Measurements from ENCODE around the gene PDS5B. TPM values are rescaled to one million over a fixed set of nuclear protein-coding genes. Genes with fewer than 3 reads are reported as not detected.

The PDS5B gene
- total RNA-seq, 1 experiment from 2014 or later = 44.3 TPM

DNA sequence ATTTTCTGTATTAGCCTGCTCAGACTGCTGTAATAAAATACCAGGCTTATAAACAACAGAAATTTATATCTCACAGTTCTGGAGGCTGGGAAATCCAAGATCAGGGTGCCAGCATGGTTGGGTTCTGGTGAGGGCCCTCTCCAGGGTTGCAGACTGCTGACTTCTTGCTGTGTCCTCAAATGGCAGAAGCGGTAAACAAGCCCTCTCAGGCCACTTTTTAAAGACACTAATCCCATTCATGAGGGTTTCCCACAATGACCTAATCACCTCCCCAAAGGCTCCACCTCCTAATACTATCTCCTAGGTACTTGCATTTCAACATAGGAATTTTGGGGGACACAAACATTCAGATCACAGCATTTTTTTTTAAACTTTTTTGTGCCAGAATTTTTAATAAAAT is 159.3 kb downstream of the PDS5B start (continued):
- TF ChIP-seq TCF7 (CRISPR knock-in tag; IDR thresholded peaks at IDR 0.05; ENCODE audit: low read depth) (no peak), ESRRA (CRISPR knock-in tag; IDR thresholded peaks at IDR 0.05; ENCODE audit: borderline replicate concordance) (no peak), JAZF1 (CRISPR knock-in tag; IDR thresholded peaks at IDR 0.05) (no peak), SP1 (CRISPR knock-in tag; conservative IDR thresholded peaks at IDR 0.05) (no peak)
- TF ChIP-seq, protein P1, sequence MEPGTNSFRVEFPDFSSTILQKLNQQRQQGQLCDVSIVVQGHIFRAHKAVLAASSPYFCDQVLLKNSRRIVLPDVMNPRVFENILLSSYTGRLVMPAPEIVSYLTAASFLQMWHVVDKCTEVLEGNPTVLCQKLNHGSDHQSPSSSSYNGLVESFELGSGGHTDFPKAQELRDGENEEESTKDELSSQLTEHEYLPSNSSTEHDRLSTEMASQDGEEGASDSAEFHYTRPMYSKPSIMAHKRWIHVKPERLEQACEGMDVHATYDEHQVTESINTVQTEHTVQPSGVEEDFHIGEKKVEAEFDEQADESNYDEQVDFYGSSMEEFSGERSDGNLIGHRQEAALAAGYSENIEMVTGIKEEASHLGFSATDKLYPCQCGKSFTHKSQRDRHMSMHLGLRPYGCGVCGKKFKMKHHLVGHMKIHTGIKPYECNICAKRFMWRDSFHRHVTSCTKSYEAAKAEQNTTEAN (CRISPR knock-in tag; IDR thresholded peaks at IDR 0.05) = no peak

DNA sequence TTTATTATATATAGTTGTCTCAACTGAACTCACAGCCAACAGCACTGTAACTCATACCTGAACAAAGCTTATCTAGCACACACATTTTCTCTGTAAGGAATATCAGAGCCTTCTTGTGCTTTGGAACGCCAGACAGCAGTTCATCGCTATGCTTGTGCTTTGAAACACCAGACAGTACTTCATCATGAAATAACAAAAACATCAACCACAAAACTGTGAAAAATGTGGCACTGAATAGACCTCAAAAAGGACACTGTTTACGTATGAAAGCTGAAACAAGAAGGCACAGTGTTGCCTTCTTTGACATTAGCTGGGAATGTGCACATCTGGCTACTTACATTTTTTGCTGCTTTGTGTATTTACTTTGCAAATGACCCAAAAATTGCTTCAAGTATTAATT is 160.2 kb downstream of the PDS5B start:
- Mint-ChIP-seq H3K27me3 (ENCODE audit: low read depth) (no peaks in the 10 kb centered on the region), H3K4me1 (no peaks in the 10 kb centered on the region), H3K4me3 (no peak overlapping the region), H3K9me3 (no peaks in the 10 kb centered on the region), H3K36me3 (peaks cover 10% of the 10 kb centered on the region; the same call in 1 of the 2 replicates), H3K27ac (no peak overlapping the region)
- ChIA-PET POLR2A (no interaction called here), CTCF (no interaction called here)
- ATAC-seq (no peak), DNase-seq (ENCODE audit: low spot score) (no peak)
- TF ChIP-seq FOXK1 (CRISPR knock-in tag; IDR thresholded peaks at IDR 0.05) (no peak), RELA (CRISPR knock-in tag; IDR thresholded peaks at IDR 0.05; ENCODE audit: borderline replicate concordance) (no peak)
- TF ChIP-seq, protein P2, sequence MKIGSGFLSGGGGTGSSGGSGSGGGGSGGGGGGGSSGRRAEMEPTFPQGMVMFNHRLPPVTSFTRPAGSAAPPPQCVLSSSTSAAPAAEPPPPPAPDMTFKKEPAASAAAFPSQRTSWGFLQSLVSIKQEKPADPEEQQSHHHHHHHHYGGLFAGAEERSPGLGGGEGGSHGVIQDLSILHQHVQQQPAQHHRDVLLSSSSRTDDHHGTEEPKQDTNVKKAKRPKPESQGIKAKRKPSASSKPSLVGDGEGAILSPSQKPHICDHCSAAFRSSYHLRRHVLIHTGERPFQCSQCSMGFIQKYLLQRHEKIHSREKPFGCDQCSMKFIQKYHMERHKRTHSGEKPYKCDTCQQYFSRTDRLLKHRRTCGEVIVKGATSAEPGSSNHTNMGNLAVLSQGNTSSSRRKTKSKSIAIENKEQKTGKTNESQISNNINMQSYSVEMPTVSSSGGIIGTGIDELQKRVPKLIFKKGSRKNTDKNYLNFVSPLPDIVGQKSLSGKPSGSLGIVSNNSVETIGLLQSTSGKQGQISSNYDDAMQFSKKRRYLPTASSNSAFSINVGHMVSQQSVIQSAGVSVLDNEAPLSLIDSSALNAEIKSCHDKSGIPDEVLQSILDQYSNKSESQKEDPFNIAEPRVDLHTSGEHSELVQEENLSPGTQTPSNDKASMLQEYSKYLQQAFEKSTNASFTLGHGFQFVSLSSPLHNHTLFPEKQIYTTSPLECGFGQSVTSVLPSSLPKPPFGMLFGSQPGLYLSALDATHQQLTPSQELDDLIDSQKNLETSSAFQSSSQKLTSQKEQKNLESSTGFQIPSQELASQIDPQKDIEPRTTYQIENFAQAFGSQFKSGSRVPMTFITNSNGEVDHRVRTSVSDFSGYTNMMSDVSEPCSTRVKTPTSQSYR (CRISPR knock-in tag; IDR thresholded peaks at IDR 0.05) = no peak

DNA sequence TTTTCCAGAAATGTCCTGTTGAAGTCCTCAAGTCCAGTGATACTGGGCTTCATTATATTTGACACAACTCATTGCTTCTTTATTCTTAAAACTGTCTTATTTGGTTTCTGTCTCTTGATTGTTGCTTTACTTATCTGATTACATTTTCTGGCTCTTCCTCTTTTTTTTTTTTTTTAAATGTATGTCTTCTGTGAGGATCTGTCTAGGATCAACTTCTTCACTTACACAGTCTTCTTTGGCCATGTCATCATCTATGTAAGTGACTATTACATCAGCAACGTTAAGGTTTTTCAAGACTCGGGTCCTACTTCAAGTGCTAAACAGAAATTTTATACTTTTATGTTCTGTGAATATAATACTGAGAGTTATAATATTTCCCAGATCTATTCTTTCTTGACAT is 162.1 kb downstream of the PDS5B start:
- Mint-ChIP-seq H3K27me3 (ENCODE audit: low read depth) (no peaks in the 10 kb centered on the region), H3K9me3 (no peaks in the 10 kb centered on the region), H3K4me3 (no peak overlapping the region), H3K4me1 (no peaks in the 10 kb centered on the region), H3K27ac (no peak overlapping the region), H3K36me3 (peaks cover 10% of the 10 kb centered on the region; the same call in 1 of the 2 replicates)
- POLR2A ChIA-PET = no interaction called here
- CTCF ChIA-PET = no interaction called here
- TF ChIP-seq, protein P3, sequence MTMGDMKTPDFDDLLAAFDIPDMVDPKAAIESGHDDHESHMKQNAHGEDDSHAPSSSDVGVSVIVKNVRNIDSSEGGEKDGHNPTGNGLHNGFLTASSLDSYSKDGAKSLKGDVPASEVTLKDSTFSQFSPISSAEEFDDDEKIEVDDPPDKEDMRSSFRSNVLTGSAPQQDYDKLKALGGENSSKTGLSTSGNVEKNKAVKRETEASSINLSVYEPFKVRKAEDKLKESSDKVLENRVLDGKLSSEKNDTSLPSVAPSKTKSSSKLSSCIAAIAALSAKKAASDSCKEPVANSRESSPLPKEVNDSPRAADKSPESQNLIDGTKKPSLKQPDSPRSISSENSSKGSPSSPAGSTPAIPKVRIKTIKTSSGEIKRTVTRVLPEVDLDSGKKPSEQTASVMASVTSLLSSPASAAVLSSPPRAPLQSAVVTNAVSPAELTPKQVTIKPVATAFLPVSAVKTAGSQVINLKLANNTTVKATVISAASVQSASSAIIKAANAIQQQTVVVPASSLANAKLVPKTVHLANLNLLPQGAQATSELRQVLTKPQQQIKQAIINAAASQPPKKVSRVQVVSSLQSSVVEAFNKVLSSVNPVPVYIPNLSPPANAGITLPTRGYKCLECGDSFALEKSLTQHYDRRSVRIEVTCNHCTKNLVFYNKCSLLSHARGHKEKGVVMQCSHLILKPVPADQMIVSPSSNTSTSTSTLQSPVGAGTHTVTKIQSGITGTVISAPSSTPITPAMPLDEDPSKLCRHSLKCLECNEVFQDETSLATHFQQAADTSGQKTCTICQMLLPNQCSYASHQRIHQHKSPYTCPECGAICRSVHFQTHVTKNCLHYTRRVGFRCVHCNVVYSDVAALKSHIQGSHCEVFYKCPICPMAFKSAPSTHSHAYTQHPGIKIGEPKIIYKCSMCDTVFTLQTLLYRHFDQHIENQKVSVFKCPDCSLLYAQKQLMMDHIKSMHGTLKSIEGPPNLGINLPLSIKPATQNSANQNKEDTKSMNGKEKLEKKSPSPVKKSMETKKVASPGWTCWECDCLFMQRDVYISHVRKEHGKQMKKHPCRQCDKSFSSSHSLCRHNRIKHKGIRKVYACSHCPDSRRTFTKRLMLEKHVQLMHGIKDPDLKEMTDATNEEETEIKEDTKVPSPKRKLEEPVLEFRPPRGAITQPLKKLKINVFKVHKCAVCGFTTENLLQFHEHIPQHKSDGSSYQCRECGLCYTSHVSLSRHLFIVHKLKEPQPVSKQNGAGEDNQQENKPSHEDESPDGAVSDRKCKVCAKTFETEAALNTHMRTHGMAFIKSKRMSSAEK (CRISPR knock-in tag; IDR thresholded peaks at IDR 0.05; ENCODE audit: borderline replicate concordance) = no peak
- no peak for DNase-seq (ENCODE audit: low spot score)
- no peak for ATAC-seq

DNA sequence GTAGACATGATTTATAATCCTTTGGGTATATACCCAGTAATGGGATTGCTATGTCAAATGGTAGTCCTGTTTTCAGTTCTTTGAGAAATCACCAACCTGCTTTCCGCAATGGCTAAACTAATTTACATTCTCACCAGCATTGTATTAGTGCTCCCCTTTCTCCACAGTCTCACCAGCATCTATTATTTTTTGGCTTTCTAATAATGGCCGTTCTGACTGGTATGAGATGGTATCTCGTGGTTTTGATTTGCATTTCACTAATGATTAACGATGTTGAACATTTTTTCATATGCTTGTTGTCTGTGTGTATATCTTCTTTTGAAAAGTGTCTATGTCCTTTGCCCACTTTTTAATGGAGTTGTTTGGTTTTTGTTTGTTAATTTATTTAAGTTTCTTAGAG is 165.1 kb downstream of the PDS5B start:
- no peak overlapping the region for H3K27ac Mint-ChIP-seq
- H3K36me3 Mint-ChIP-seq = peaks cover 13% of the 10 kb centered on the region
- no peaks in the 10 kb centered on the region for H3K4me1 Mint-ChIP-seq
- no peak for ATAC-seq
- no peaks in the 10 kb centered on the region for H3K27me3 Mint-ChIP-seq (ENCODE audit: low read depth)
- H3K9me3 Mint-ChIP-seq = no peaks in the 10 kb centered on the region
- H3K4me3 Mint-ChIP-seq = no peak overlapping the region
- CTCF ChIA-PET = no interaction called here
- POLR2A ChIA-PET = no interaction called here
- no peak for DNase-seq (ENCODE audit: low spot score)
- no peak for TF ChIP-seq SOX15 (CRISPR knock-in tag; IDR thresholded peaks at IDR 0.05)
- TF ChIP-seq, protein P4, sequence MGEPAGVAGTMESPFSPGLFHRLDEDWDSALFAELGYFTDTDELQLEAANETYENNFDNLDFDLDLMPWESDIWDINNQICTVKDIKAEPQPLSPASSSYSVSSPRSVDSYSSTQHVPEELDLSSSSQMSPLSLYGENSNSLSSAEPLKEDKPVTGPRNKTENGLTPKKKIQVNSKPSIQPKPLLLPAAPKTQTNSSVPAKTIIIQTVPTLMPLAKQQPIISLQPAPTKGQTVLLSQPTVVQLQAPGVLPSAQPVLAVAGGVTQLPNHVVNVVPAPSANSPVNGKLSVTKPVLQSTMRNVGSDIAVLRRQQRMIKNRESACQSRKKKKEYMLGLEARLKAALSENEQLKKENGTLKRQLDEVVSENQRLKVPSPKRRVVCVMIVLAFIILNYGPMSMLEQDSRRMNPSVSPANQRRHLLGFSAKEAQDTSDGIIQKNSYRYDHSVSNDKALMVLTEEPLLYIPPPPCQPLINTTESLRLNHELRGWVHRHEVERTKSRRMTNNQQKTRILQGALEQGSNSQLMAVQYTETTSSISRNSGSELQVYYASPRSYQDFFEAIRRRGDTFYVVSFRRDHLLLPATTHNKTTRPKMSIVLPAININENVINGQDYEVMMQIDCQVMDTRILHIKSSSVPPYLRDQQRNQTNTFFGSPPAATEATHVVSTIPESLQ (CRISPR knock-in tag; IDR thresholded peaks at IDR 0.05) = no peak
- no peak for TF ChIP-seq TEAD1 (CRISPR knock-in tag; IDR thresholded peaks at IDR 0.05)
- TF ChIP-seq, protein P2 (CRISPR knock-in tag; IDR thresholded peaks at IDR 0.05) = no peak
- TF ChIP-seq KAT7 (CRISPR knock-in tag; IDR thresholded peaks at IDR 0.05; ENCODE audit: borderline replicate concordance) = no peak
- TF ChIP-seq, protein P1 (CRISPR knock-in tag; IDR thresholded peaks at IDR 0.05) = no peak
- TF ChIP-seq, protein P5, sequence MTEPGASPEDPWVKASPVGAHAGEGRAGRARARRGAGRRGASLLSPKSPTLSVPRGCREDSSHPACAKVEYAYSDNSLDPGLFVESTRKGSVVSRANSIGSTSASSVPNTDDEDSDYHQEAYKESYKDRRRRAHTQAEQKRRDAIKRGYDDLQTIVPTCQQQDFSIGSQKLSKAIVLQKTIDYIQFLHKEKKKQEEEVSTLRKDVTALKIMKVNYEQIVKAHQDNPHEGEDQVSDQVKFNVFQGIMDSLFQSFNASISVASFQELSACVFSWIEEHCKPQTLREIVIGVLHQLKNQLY (CRISPR knock-in tag; IDR thresholded peaks at IDR 0.05) = no peak
